Activated CD4-positive, alpha-beta T cell treated with anti-CD3 and anti-CD28 coated beads for 36 hours (primary cell): ENCODE results near the gene FHAD1. TPM values are rescaled to one million over a fixed set of nuclear protein-coding genes. Genes with fewer than 3 reads are reported as not detected.

ENCODE experiments used
- ATAC-seq: fragments of 200-7000 bp; cut with Tn5 transposase; one replicate; pipeline ENCODE4 v1.10.0; 2021; ENCODE audit warnings: mild to moderate bottlenecking, moderate library complexity
- CTCF ChIA-PET: fragments of 350-600 bp; sonication (Branson Sonifier 250); formaldehyde crosslinking; loops from one replicate; lab custom pipeline; 2021; ENCODE audit warnings: antibody characterized with exemption; lab: Charles Lee
- POLR2A ChIA-PET: fragments of 350-600 bp; sonication (Branson Sonifier 250); formaldehyde crosslinking; loops from one replicate; lab custom pipeline; 2021; ENCODE audit warnings: antibody characterized with exemption, inconsistent platforms; lab: Charles Lee
- DNase-seq: peaks from one replicate; pipeline ENCODE4 v3.0.0-alpha.2; 2020
- H3K27ac Mint-ChIP-seq: one replicate; pipeline ENCODE4 v1.8.0; 2021; ENCODE audit warnings: mixed read lengths
- H3K27me3 Mint-ChIP-seq: one replicate; pipeline ENCODE4 v1.8.0; 2021; ENCODE audit warnings: mixed read lengths
- H3K36me3 Mint-ChIP-seq: one replicate; pipeline ENCODE4 v1.8.0; 2021; ENCODE audit warnings: low read depth, mixed read lengths
- H3K4me1 Mint-ChIP-seq: one replicate; pipeline ENCODE4 v1.8.0; 2021; ENCODE audit warnings: mixed read lengths
- H3K4me3 Mint-ChIP-seq: one replicate; pipeline ENCODE4 v1.8.0; 2021; ENCODE audit warnings: mild to moderate bottlenecking, moderate library complexity, mixed read lengths
- H3K9me3 Mint-ChIP-seq: one replicate; pipeline ENCODE4 v1.8.0; 2021; ENCODE audit warnings: low read depth, mixed read lengths
- intact Hi-C, 2 experiments: fragments of 100-400 bp; cut with DNase I in 1 of 2; cut with micrococcal nuclease in 1 of 2; formaldehyde crosslinking; loops; one replicate each; pipeline versions ENCODE4 v1.14.2 to v1.15.1; 2022 to 2024; cut with DNase I, micrococcal nuclease
- total RNA-seq, 2 experiments: library from RNA; stranded (reverse); gene quantifications; one replicate each; pipeline ENCODE4 v1.2.3, GENCODE V29; 2021

Gene FHAD1
- total RNA-seq, 2 experiments from 2014 or later, result 0.21 to 0.53 TPM

DNA sequence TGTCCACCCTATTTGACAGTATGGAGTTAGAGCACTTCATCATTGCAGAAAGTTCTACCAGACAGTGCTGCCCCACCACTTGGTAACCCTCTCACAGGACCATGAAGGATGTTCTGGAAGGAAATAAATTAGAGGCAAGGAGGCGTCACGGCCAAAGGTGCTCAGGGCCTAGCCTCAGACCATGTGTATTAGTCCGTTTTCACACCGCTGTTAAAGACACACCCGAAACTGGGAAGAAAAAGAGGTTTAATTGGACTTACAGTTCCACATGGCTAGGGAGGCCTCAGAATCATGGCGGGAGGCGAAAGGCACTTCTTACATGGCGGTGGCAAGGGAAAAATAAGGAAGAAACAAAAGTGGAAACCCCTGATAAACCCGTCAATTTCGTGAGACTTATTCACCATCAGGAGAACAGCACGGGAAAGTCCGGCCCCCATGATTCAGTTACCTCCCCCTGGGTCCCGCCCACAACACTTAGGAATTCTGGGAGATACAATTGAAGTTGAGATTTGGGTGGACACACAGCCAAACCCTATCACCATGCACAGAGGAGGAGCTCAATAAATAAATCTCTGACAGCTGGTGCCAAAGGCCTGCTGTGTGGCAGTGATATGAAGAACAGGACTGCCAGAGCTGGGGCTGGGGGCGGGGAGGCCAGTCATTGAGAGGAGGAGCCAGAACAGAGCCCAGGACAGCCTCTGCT is 75.8 kb downstream of the FHAD1 start:
- DNase-seq (peak; percentile 24), ATAC-seq (peak; percentile 47)
- ChIA-PET POLR2A (no interaction called here), CTCF (interaction anchor here (0.6 to 11.2 kb wide), 34 partner anchors 10 to 756 kb away, joined by 3 to 183 read pairs (median 4); partner anchors contain the start of gene CASP9)
- Mint-ChIP-seq H3K27ac (no peak overlapping the region), H3K27me3 (peaks cover 6% of the 10 kb centered on the region), H3K4me1 (no peaks in the 10 kb centered on the region), H3K4me3 (no peak overlapping the region), H3K36me3 (no peaks in the 10 kb centered on the region), H3K9me3 (no peaks in the 10 kb centered on the region)
- intact Hi-C loops, result loop anchor here (1.0 to 2.0 kb wide), 3 partner anchors 42 to 418 kb away; no protein-coding TSS in a partner anchor

DNA sequence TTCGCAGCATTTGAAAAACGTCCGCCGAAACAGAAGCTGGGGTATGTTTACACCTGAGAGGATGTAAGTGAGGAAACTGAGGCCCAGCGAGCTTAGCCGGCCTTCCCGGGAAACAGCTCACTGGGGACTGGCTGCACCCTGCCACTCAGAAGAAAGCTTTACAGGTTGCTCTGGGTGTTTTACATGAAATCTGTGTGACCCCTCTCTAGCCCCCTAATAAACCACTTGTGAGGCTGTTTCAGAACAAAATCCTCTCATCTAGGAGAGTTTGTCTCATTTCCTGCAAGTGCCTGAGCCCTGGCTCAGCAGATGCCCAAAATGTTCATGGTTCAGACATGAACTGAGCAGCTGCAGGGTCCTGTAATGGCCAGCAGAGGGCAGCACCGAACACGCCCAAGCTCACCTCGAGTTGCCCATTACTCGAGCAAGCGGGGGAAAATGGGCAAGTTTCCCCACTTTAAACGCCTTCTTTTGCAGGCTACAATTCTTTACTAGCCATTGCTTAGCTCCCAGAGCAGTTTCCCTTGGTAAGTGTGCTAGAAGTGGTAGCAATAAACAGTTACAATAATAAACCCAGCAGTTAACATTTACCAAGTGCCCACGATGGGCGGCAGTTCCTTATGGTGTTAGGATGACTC is 76.4 kb downstream of the FHAD1 start:
- peak; percentile 95 for ATAC-seq
- Mint-ChIP-seq H3K36me3 (no peaks in the 10 kb centered on the region), H3K9me3 (no peaks in the 10 kb centered on the region), H3K27me3 (peaks cover 6% of the 10 kb centered on the region), H3K4me3 (no peak overlapping the region), H3K4me1 (no peaks in the 10 kb centered on the region), H3K27ac (no peak overlapping the region)
- peak; percentile 85 for DNase-seq
- intact Hi-C loops, result loop anchor here (1.0 to 2.0 kb wide), 3 partner anchors 41 to 417 kb away; no protein-coding TSS in a partner anchor
- POLR2A ChIA-PET, result no interaction called here
- CTCF ChIA-PET, result interaction anchor here (0.6 to 11.2 kb wide), 42 partner anchors 9 to 756 kb away, joined by 3 to 183 read pairs (median 4); partner anchors contain the start of gene CASP9

DNA sequence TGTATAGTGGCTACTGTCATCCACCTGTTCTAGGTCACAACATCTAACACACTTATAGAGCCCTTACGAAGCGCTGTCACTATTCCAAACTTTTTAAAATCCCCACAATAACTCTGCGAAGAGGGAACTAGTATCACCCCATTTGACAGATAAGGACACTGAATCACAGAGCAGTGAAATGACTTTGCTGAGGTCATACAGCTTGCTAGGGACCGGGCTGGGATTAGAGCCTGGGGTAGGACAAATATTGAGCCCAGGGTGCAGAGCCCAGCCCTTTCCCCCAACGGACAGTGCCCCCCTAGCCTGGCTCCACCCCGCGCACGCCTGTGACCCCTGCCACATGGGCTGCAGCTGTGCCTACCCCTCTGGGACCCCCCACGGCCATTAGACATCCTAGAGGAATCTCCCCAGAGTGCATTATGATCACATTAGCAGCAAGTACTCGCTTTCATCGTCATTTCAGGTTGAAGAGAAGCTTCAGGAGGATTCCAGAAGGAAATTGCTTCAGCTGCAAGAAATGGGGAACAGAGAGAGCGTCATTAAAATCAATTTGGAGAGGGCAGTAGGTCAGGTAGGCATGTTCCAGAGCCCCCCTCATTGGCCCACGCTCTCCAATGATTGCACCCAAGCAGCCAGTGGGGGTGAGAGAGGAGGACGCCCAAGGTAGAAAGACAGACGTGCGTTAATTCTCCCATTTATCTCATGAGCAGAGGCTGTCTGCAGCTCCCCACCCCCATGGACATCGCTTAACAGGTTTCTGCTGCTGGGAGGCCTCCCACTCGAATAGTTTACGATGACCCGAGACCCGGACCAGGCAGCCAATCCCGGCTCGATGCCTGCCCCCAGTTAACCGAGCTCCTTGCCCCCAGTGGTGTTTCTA is 77.2 kb downstream of the FHAD1 start:
- POLR2A ChIA-PET, result no interaction called here
- H3K27me3 Mint-ChIP-seq, result peaks cover 6% of the 10 kb centered on the region
- CTCF ChIA-PET, result interaction anchor here (0.6 to 11.2 kb wide), 33 partner anchors 9 to 755 kb away, joined by 3 to 183 read pairs (median 5); partner anchors contain the start of gene CASP9
- H3K36me3 Mint-ChIP-seq, result no peaks in the 10 kb centered on the region
- intact Hi-C loops, result loop anchor here (1.0 to 2.0 kb wide), 4 partner anchors 41 to 417 kb away; no protein-coding TSS in a partner anchor
- H3K4me3 Mint-ChIP-seq, result no peak overlapping the region
- no peaks in the 10 kb centered on the region for H3K9me3 Mint-ChIP-seq
- H3K4me1 Mint-ChIP-seq, result no peaks in the 10 kb centered on the region
- DNase-seq (no peak), ATAC-seq (no peak)
- H3K27ac Mint-ChIP-seq, result no peak overlapping the region

DNA sequence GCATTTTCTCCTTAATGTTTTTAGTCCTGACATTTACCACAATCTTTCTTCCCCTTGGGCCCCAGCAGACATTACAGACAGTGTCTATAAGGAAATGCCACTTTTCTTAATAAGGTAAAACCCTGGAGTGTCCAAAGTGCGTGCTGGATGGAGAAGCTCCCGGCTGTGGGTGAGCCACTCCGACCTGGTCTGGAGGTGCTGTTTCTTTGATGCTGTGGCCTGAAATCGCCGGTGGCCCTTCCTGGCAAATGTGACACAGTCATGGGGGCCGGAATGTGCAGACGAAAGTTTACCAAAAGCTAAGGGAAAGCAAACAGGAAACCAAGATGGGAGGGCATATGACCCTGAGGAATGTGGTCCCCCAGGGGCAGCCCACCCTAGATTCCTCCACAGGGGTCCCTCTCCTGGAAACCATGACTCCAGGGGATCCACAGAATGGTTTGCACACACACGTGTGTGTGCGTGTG is 77.9 kb downstream of the FHAD1 start:
- no peak for ATAC-seq
- H3K36me3 Mint-ChIP-seq, result no peaks in the 10 kb centered on the region
- H3K4me1 Mint-ChIP-seq, result no peaks in the 10 kb centered on the region
- POLR2A ChIA-PET, result no interaction called here
- CTCF ChIA-PET, result interaction anchor here (0.7 to 11.2 kb wide), 12 partner anchors 8 to 197 kb away, joined by 3 to 183 read pairs (median 6); partner anchors contain the start of gene EFHD2
- H3K4me3 Mint-ChIP-seq, result no peak overlapping the region
- H3K9me3 Mint-ChIP-seq, result no peaks in the 10 kb centered on the region
- no peak for DNase-seq
- no peak overlapping the region for H3K27ac Mint-ChIP-seq
- H3K27me3 Mint-ChIP-seq, result peaks cover 8% of the 10 kb centered on the region
- intact Hi-C loops, result loop anchor here in 1 of 2 experiments (2.0 kb wide), 1 partner anchor 176 kb away; no protein-coding TSS in a partner anchor

DNA sequence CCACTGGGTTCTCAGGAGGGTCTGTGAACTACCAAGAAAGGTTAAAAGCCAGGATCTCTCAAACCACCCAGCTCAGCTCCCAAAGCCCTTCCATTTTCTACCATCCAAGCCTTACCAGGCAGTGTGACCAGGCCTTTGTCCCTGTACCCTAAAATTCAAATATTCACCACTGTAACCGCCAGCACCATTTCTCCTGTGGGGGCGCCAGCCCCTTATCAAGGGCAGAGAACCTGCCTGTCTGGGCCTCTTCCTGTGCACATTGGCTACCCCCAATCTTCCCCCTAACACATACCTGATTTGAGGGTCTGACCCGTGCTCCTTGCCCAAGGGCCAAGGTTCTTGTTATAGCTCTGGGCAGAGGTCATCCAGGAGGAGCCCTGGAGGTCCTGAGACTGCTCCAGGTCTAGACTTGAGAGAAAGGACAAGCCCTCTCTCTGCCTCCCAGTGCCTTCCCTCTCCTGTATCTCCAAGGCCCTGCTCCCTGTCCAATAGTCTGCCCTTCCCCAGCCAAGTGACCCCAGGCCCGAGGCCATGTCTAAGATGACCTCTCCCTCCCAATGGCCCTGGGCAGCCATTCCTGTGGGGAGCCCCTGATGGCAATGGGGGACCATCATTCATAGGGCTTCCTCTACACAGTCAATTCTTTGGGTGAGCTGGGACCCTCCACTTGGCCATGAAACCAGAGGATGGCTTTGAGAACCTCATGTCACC is 78.5 kb downstream of the FHAD1 start:
- no peak for ATAC-seq
- intact Hi-C loops, result loop anchor here in 1 of 2 experiments (2.0 kb wide), 1 partner anchor 175 kb away; no protein-coding TSS in a partner anchor
- Mint-ChIP-seq H3K4me1 (no peaks in the 10 kb centered on the region), H3K27ac (no peak overlapping the region), H3K36me3 (no peaks in the 10 kb centered on the region), H3K4me3 (no peak overlapping the region), H3K9me3 (no peaks in the 10 kb centered on the region), H3K27me3 (peaks cover 8% of the 10 kb centered on the region)
- ChIA-PET POLR2A (no interaction called here), CTCF (interaction anchor here (0.6 to 11.2 kb wide), 5 partner anchors 8 to 439 kb away, joined by 3 to 183 read pairs (median 3); partner anchors contain the start of gene EFHD2)
- DNase-seq, result no peak

DNA sequence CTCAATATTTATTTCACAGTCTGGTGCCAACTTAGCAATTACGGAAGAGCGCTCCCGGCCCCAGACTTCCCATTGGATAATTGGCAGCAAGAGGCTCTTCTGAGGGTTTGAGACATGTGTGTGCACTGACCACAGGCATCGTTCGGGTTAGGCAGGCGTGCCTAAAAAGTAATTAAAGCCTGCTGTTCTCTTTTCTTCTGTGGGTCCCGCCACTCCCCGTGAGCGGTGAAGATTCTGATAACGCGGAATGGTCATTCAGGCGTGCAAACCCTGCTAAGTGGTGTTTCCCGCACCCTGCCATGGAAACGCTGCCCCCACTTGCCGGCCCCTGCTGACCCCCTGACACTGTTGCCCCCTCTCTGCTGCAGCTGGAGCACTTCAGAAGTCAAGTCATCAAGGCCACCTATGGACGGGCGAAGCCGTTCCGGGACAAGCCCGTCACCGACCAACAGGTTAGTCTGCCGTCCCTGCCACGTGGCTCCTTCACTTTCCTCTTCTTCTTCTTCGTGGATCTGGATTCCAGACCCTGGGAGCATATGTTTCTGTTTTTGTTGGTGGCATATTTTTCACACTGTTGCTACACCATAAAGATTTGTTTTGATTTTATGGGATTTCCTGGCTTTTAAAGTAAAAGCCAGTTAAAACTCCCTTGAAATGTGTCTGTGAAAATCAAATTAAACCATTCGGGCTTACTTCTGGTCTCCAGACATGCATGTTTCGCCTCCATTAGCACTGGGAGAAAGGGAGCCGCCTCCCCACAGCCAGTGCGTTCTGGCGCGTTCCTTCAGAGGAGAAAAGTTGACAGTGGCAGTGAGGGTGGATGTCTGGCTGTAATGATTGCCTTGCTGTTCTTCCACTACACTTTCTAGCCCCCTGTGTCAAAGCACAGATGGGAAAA is 79.9 kb downstream of the FHAD1 start:
- Mint-ChIP-seq H3K4me3 (no peak overlapping the region), H3K27me3 (peaks cover 8% of the 10 kb centered on the region), H3K27ac (no peak overlapping the region), H3K9me3 (no peaks in the 10 kb centered on the region), H3K36me3 (no peaks in the 10 kb centered on the region), H3K4me1 (no peaks in the 10 kb centered on the region)
- ATAC-seq (no peak), DNase-seq (no peak)
- intact Hi-C loops, result no loop called here
- POLR2A ChIA-PET, result interaction anchor here (0.6 kb wide), 1 partner anchor 69 kb away, joined by 3 read pairs; no protein-coding TSS in a partner anchor
- CTCF ChIA-PET, result no interaction called here

DNA sequence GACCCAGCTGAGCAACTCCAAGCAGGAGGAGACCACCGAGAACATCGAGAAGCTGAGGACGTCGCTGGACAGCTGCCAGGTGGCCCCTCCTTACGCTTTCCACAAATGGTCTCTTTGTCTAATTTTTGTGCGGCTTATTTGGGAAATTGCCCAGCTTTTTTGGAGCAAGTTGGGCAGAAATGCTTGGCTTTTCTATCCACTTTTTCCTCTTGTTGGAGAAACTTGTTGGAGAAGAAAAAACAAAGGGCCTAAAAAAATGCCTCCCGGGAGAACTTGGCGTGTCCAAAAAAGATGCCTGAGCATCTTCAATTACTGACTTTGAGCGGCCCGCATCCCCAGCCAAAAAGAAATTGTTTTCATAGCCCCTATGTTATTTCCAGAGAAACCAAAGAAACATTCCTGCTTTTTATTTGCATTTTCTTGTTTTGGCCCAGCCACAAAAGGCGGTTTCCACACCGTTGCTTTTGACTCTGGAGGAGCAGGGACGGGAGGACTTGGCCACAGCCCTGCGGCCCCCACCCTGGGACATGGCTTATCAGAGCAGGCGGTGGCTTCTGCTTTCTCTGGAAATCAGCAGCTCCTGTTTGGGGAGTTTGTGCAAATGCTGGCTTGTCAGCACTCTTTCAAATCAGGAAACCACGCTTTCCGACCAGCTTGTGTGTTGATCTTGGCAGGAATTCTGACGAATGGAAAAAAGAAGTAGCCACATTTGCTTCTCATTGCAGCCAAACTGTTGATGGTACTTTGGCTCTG is 81.5 kb downstream of the FHAD1 start:
- H3K36me3 Mint-ChIP-seq, result no peaks in the 10 kb centered on the region
- peaks cover 8% of the 10 kb centered on the region for H3K27me3 Mint-ChIP-seq
- intact Hi-C loops, result no loop called here
- CTCF ChIA-PET, result interaction anchor here (0.7 to 0.8 kb wide), 2 partner anchors 14 to 49 kb away, joined by 3 read pairs; no protein-coding TSS in a partner anchor
- no peak overlapping the region for H3K4me3 Mint-ChIP-seq
- no peaks in the 10 kb centered on the region for H3K4me1 Mint-ChIP-seq
- H3K9me3 Mint-ChIP-seq, result no peaks in the 10 kb centered on the region
- POLR2A ChIA-PET, result no interaction called here
- no peak for DNase-seq
- ATAC-seq, result no peak
- no peak overlapping the region for H3K27ac Mint-ChIP-seq

DNA sequence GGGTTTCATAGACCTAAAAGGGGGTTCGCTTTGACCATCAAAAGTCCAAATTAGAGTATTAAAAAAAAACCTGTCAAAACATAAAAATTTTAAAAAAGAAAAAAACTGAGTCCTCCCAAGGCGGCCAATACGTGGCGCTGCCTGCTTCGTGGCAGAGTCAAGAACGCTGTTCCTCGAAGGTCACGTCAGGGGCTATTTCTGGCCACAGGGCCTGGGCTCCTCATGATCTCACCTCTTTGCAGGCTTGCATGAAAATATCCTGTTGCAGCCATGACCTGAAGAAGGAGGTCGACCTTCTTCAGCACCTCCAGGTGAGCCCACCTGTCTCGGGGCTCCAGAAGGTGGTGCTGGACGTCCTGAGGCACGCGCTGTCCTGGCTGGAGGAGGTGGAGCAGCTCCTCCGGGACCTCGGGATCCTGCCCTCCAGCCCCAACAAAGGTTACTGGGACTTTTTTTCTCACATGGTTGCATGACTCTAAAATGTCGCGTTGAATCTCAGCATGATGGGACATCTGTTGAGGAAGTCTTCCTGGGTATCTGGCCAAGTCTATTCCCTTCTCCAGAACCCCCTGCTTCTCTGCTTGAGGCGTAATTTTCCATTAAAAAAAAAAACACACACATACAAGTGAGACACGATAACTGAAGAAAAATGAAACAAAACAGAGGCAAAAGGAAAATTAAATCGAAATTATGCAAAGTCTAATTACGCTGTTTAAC is 82.2 kb downstream of the FHAD1 start:
- Mint-ChIP-seq H3K27me3 (peaks cover 6% of the 10 kb centered on the region), H3K4me3 (no peak overlapping the region), H3K27ac (no peak overlapping the region), H3K9me3 (no peaks in the 10 kb centered on the region), H3K4me1 (no peaks in the 10 kb centered on the region), H3K36me3 (no peaks in the 10 kb centered on the region)
- no peak for ATAC-seq
- ChIA-PET CTCF (interaction anchor here (0.7 to 0.8 kb wide), 2 partner anchors 13 to 197 kb away, joined by 3 read pairs; no protein-coding TSS in a partner anchor), POLR2A (no interaction called here)
- no peak for DNase-seq
- intact Hi-C loops, result no loop called here

DNA sequence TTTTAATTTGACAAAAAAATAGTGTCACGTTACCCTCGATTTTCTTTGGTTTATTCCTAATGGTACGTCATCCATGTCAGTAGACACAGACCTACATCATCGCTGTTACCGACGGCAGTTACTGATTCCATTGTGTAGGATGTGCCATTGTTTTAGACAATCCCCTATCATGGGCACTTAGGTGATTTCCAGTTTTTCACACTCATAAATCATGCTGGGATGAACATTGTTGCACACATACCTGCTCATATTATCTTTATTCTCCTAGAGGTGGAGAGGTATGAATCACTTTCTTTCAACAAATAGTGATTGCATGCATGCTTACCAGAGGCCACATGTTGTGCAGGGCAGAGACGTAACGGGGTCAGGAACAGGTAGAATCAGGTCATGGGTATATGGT is 83.0 kb downstream of the FHAD1 start:
- CTCF ChIA-PET, result interaction anchor here (0.7 kb wide), 1 partner anchor 75 kb away, joined by 3 read pairs; no protein-coding TSS in a partner anchor
- DNase-seq, result no peak
- POLR2A ChIA-PET, result no interaction called here

More for the DNA sequence above, 83.0 kb downstream of the FHAD1 start:
- no peak for ATAC-seq
- Mint-ChIP-seq H3K4me1 (no peaks in the 10 kb centered on the region), H3K27me3 (peaks cover 4% of the 10 kb centered on the region), H3K9me3 (no peaks in the 10 kb centered on the region), H3K4me3 (no peak overlapping the region), H3K36me3 (no peaks in the 10 kb centered on the region), H3K27ac (no peak overlapping the region)
- intact Hi-C loops, result no loop called here
